SK-N-SH treated with all-trans-retinoic acid at 6 μM for 48 hours (cell line): ENCODE results near the gene MVB12B.

ENCODE experiments used
- BACH2 ChIP-seq: fragments of 250-450 bp; sonication (Bioruptor Pico); IDR thresholded peaks from 2 replicates; pipeline ENCODE4 v1.9.0; 2021; ENCODE audit warnings: mild to moderate bottlenecking, borderline replicate concordance
- CREB5 ChIP-seq: fragments of 250-450 bp; sonication (Bioruptor Pico); IDR thresholded peaks from 2 replicates; pipeline ENCODE4 v1.5.1; 2020; ENCODE audit warnings: low read depth, mild to moderate bottlenecking, moderate library complexity
- GLIS3 ChIP-seq: fragments of 250-450 bp; sonication (Bioruptor Pico); IDR thresholded peaks from 2 replicates; pipeline ENCODE4 v1.5.0; 2020; ENCODE audit warnings: mild to moderate bottlenecking, moderate library complexity
- OSR1 ChIP-seq: fragments of 250-450 bp; sonication (Bioruptor Pico); IDR thresholded peaks from 2 replicates; pipeline ENCODE4 v1.8.0; 2022; ENCODE audit warnings: moderate library complexity, mild to moderate bottlenecking, inconsistent platforms
- PPARA ChIP-seq: fragments of 250-450 bp; sonication (Bioruptor Pico); IDR thresholded peaks from 2 replicates; pipeline ENCODE4 v1.5.0; 2020; ENCODE audit warnings: mild to moderate bottlenecking, borderline replicate concordance
- RARB ChIP-seq: fragments of 250-450 bp; sonication (Bioruptor Pico); IDR thresholded peaks from 2 replicates; pipeline ENCODE4 v1.8.0; 2021; ENCODE audit warnings: mild to moderate bottlenecking, moderate library complexity
- SNAI2 ChIP-seq: fragments of 250-450 bp; sonication (Bioruptor Pico); IDR thresholded peaks from 2 replicates; pipeline ENCODE4 v1.5.0; 2020; ENCODE audit warnings: mild to moderate bottlenecking, moderate library complexity
- TCF4 ChIP-seq: fragments of 250-450 bp; sonication (Bioruptor Pico); IDR thresholded peaks from 2 replicates; pipeline ENCODE4 v1.8.0; 2021; ENCODE audit warnings: mild to moderate bottlenecking, moderate library complexity, borderline replicate concordance
- TOX ChIP-seq: fragments of 250-450 bp; sonication (Bioruptor Pico); IDR thresholded peaks from 2 replicates; pipeline ENCODE4 v1.8.0; 2021; ENCODE audit warnings: mild to moderate bottlenecking, moderate library complexity, borderline replicate concordance
- TSHZ2 ChIP-seq: fragments of 250-450 bp; sonication (Bioruptor Pico); IDR thresholded peaks from 2 replicates; pipeline ENCODE4 v1.5.0; 2020; ENCODE audit warnings: mild to moderate bottlenecking, moderate library complexity
- ZFP3 ChIP-seq: fragments of 250-450 bp; sonication (Bioruptor Pico); IDR thresholded peaks from 2 replicates; pipeline ENCODE4 v1.5.0; 2020; ENCODE audit warnings: mild to moderate bottlenecking, moderate library complexity
- ZNF565 ChIP-seq: fragments of 450-650 bp; formaldehyde crosslinking; conservative IDR thresholded peaks from 2 replicates; pipeline ENCODE4 v1.5.0; 2020; ENCODE audit warnings: low read depth, mild to moderate bottlenecking, moderate library complexity
- TF ChIP-seq, protein P1 (sequence below): fragments of 250-450 bp; sonication (Bioruptor Pico); IDR thresholded peaks from 2 replicates; pipeline ENCODE4 v1.8.0; 2020; ENCODE audit warnings: mild to moderate bottlenecking, moderate library complexity, borderline replicate concordance

- TF ChIP-seq OSR1 (CRISPR knock-in tag) (no peak), SNAI2 (CRISPR knock-in tag) (no peak), RARB (no peak), TOX (CRISPR knock-in tag) (no peak), TSHZ2 (CRISPR knock-in tag) (no peak), ZNF565 (CRISPR knock-in tag) (no peak), CREB5 (no peak), BACH2 (CRISPR knock-in tag) (no peak), GLIS3 (no peak), PPARA (CRISPR knock-in tag) (no peak), ZFP3 (CRISPR knock-in tag) (no peak), TCF4 (CRISPR knock-in tag) (no peak)
- TF ChIP-seq, protein P1, sequence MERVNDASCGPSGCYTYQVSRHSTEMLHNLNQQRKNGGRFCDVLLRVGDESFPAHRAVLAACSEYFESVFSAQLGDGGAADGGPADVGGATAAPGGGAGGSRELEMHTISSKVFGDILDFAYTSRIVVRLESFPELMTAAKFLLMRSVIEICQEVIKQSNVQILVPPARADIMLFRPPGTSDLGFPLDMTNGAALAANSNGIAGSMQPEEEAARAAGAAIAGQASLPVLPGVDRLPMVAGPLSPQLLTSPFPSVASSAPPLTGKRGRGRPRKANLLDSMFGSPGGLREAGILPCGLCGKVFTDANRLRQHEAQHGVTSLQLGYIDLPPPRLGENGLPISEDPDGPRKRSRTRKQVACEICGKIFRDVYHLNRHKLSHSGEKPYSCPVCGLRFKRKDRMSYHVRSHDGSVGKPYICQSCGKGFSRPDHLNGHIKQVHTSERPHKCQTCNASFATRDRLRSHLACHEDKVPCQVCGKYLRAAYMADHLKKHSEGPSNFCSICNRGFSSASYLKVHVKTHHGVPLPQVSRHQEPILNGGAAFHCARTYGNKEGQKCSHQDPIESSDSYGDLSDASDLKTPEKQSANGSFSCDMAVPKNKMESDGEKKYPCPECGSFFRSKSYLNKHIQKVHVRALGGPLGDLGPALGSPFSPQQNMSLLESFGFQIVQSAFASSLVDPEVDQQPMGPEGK, result no peak
Observed at GRCh38 chr9:126420643-126421564, 94.3 kb downstream of the MVB12B start.
